H9 (cell line): Measurements from ENCODE around the gene ATP5MC3. TPM values are rescaled to one million over a fixed set of nuclear protein-coding genes. Genes with fewer than 3 reads are reported as not detected.

Experiments
- DNase-seq: peaks from one replicate; pipeline ENCODE4 v3.0.0-alpha.2; 2017
- H2AFZ ChIP-seq: one replicate; pipeline ENCODE4 v1.6.1; 2013; ENCODE audit warnings: mild to moderate bottlenecking, low read length, control low read depth, moderate library complexity
- H2AK5ac ChIP-seq: 2 replicates; pipeline ENCODE4 v1.6.1; 2013; ENCODE audit warnings: low read length, control low read depth, mixed read lengths; ENCODE audit not compliant: insufficient read length
- H2BK120ac ChIP-seq: one replicate; pipeline ENCODE4 v1.6.1; 2013; ENCODE audit warnings: low read depth, mild to moderate bottlenecking, low read length, control low read depth, inconsistent platforms; ENCODE audit not compliant: poor library complexity, severe bottlenecking
- H2BK12ac ChIP-seq: 2 replicates; pipeline ENCODE4 v1.6.1; 2013; ENCODE audit warnings: low read length, control low read depth, mixed read lengths, low read depth; ENCODE audit not compliant: insufficient read length
- H2BK15ac ChIP-seq: 2 replicates; pipeline ENCODE4 v1.6.1; 2013; ENCODE audit warnings: low read depth, low read length, control low read depth
- H2BK20ac ChIP-seq: one replicate; pipeline ENCODE4 v1.6.1; 2013; ENCODE audit warnings: low read depth, mild to moderate bottlenecking, low read length, control low read depth, inconsistent platforms; ENCODE audit not compliant: poor library complexity, severe bottlenecking
- H2BK5ac ChIP-seq: 2 replicates; pipeline ENCODE4 v1.6.1; 2013; ENCODE audit warnings: low read length, control low read depth, mixed read lengths; ENCODE audit not compliant: insufficient read length
- H3K14ac ChIP-seq: 2 replicates; pipeline ENCODE4 v1.6.1; 2013; ENCODE audit warnings: low read length, control low read depth; ENCODE audit not compliant: insufficient read depth
- H3K18ac ChIP-seq: 2 replicates; pipeline ENCODE4 v1.6.1; 2013; ENCODE audit warnings: low read depth, mild to moderate bottlenecking, mixed read lengths, low read length, control low read depth; ENCODE audit not compliant: insufficient read length
- H3K23ac ChIP-seq: 2 replicates; pipeline ENCODE4 v1.6.1; 2013; ENCODE audit warnings: low read length, control low read depth, mixed read lengths, low read depth; ENCODE audit not compliant: insufficient read length
- H3K23me2 ChIP-seq: 2 replicates; pipeline ENCODE4 v1.6.1; 2013; ENCODE audit warnings: low read depth, mild to moderate bottlenecking, mixed read lengths, low read length, control low read depth; ENCODE audit not compliant: insufficient read length, poor library complexity, severe bottlenecking
- H3K27ac ChIP-seq: 2 replicates; pipeline ENCODE4 v1.5.1; 2013; ENCODE audit warnings: low read length, control low read depth, mixed read lengths, low read depth; ENCODE audit not compliant: insufficient read length
- H3K27me3 ChIP-seq: 2 replicates; pipeline ENCODE4 v1.6.1; 2013; ENCODE audit warnings: low read length, control low read depth, inconsistent platforms; ENCODE audit not compliant: insufficient read depth
- H3K4ac ChIP-seq: 2 replicates; pipeline ENCODE4 v1.6.1; 2013; ENCODE audit warnings: low read depth, mild to moderate bottlenecking, control low read depth, inconsistent platforms, low read length, moderate library complexity
- H3K4me1 ChIP-seq: 2 replicates; pipeline ENCODE4 v1.6.1; 2013; ENCODE audit warnings: low read length, control low read depth, inconsistent platforms; ENCODE audit not compliant: insufficient read depth
- H3K4me2 ChIP-seq: 2 replicates; pipeline ENCODE4 v1.6.1; 2013; ENCODE audit warnings: low read length, control low read depth, mixed read lengths; ENCODE audit not compliant: insufficient read length, insufficient read depth
- H3K56ac ChIP-seq: 2 replicates; pipeline ENCODE4 v1.6.1; 2013; ENCODE audit warnings: low read depth, mild to moderate bottlenecking, mixed read lengths, low read length, control low read depth; ENCODE audit not compliant: insufficient read length
- H3K79me1 ChIP-seq: 2 replicates; pipeline ENCODE4 v1.6.1; 2013; ENCODE audit warnings: low read depth, mild to moderate bottlenecking, moderate library complexity, low read length, control low read depth, inconsistent platforms; ENCODE audit not compliant: insufficient read depth, poor library complexity, severe bottlenecking
- H3K79me2 ChIP-seq: 2 replicates; pipeline ENCODE4 v1.6.1; 2013; ENCODE audit warnings: low read length, control low read depth, inconsistent platforms; ENCODE audit not compliant: insufficient read depth
- H3K9ac ChIP-seq: 2 replicates; pipeline ENCODE4 v1.6.1; 2013; ENCODE audit warnings: low read length, control low read depth, mixed read lengths; ENCODE audit not compliant: insufficient read length; ENCODE audit errors: extremely low read depth
- H3K9me3 ChIP-seq: one replicate; pipeline ENCODE4 v1.6.1; 2013; ENCODE audit warnings: low read depth, low read length, inconsistent platforms; ENCODE audit not compliant: control insufficient read depth
- H3T11ph ChIP-seq: one replicate; pipeline ENCODE4 v1.6.1; 2013; ENCODE audit warnings: mild to moderate bottlenecking, low read length, control low read depth, inconsistent platforms
- H4K20me1 ChIP-seq: one replicate; pipeline ENCODE4 v1.6.1; 2013; ENCODE audit not compliant: control insufficient read depth, insufficient read length, insufficient read depth
- H4K5ac ChIP-seq: 2 replicates; pipeline ENCODE4 v1.6.1; 2013; ENCODE audit warnings: low read depth, mild to moderate bottlenecking, mixed read lengths, low read length, control low read depth; ENCODE audit not compliant: insufficient read length
- H4K8ac ChIP-seq: replicated peaks from 2 replicates; pipeline ENCODE4 v1.6.1; 2013; ENCODE audit warnings: low read length, control low read depth, mixed read lengths, low read depth; ENCODE audit not compliant: insufficient read length
- H4K91ac ChIP-seq: 2 replicates; pipeline ENCODE4 v1.6.1; 2013; ENCODE audit warnings: low read depth, mild to moderate bottlenecking, moderate library complexity, mixed read lengths, low read length, control low read depth; ENCODE audit not compliant: insufficient read length
- H3K27ac Mint-ChIP-seq, 3 experiments: 2 replicates in 2 of 3; 3 replicates in 1 of 3; pipeline ENCODE4 v1.8.0; 2020 to 2021; ENCODE audit warnings: mixed read lengths in 3 of 3, mild to moderate bottlenecking in 1 of 3, moderate library complexity in 1 of 3
- H3K27me3 Mint-ChIP-seq: 2 replicates; pipeline ENCODE4 v1.8.0; 2021; ENCODE audit warnings: low read depth, mild to moderate bottlenecking, moderate library complexity, mixed read lengths
- H3K36me3 Mint-ChIP-seq, 3 experiments: 2 replicates in 2 of 3; 3 replicates in 1 of 3; pipeline ENCODE4 v1.8.0; 2020 to 2021; ENCODE audit warnings: low read depth in 3 of 3, mixed read lengths in 3 of 3; ENCODE audit not compliant: insufficient read depth in 1 of 3
- H3K4me1 Mint-ChIP-seq, 2 experiments: 2 replicates each; pipeline ENCODE4 v1.8.0; 2020; ENCODE audit warnings: mixed read lengths in 2 of 2
- H3K4me3 Mint-ChIP-seq, 2 experiments: 2 replicates in 1 of 2; 3 replicates in 1 of 2; pipeline ENCODE4 v1.8.0; 2020 to 2021; ENCODE audit warnings: mild to moderate bottlenecking in 2 of 2, mixed read lengths in 2 of 2, moderate library complexity in 1 of 2
- H3K9me3 Mint-ChIP-seq, 2 experiments: 2 replicates in 1 of 2; 3 replicates in 1 of 2; pipeline ENCODE4 v1.8.0; 2020; ENCODE audit warnings: mild to moderate bottlenecking in 2 of 2, mixed read lengths in 2 of 2, moderate library complexity in 1 of 2
- WGBS: extraction: QIAGEN DNeasy Blood & Tissue Kit; methylation state at CpG from one replicate; pipeline ENCODE4 v1.1.7; 2013; ENCODE audit warnings: missing lambda C conversion rate, low lambda C conversion rate, mixed read lengths; ENCODE audit not compliant: insufficient read length; ENCODE audit errors: extremely low coverage; 5-methylcytosine and 5-hydroxymethylcytosine counted together
- total RNA-seq: library from RNA; stranded (reverse); gene quantifications from 2 replicates; pipeline ENCODE4 v1.2.1, GENCODE V29; 2021
- TF ChIP-seq, protein P1 (sequence below): fragments of 200-600 bp; sonication (generic); conservative IDR thresholded peaks from 3 replicates; pipeline ENCODE4 v1.8.0; 2021; ENCODE audit warnings: antibody characterized with exemption, mild to moderate bottlenecking

Gene ATP5MC3
- total RNA-seq, 1 experiment from 2014 or later: 326 TPM

GRCh38 chr2:175183674-175184073, 2.2 kb upstream of the ATP5MC3 start:
- Histone ChIP-seq H3K79me1 (no peaks in the 10 kb centered on the region), H3K9me3 (no peaks in the 10 kb centered on the region), H3K9ac (no peak overlapping the region), H3K14ac (no peak overlapping the region), H3K4me1 (no peaks in the 10 kb centered on the region), H4K8ac (no peak overlapping the region), H2BK20ac (no peak overlapping the region), H4K20me1 (no peaks in the 10 kb centered on the region), H3K4me2 (no peak overlapping the region), H3T11ph (no peak overlapping the region), H3K79me2 (peaks cover 7% of the 10 kb centered on the region; the same call in 1 of the 2 replicates), H2BK5ac (no peak overlapping the region), H4K91ac (no peak overlapping the region), H3K56ac (no peak overlapping the region), H2BK120ac (no peak overlapping the region), H2AFZ (no peak overlapping the region), H3K23me2 (no peaks in the 10 kb centered on the region), H3K27me3 (no peaks in the 10 kb centered on the region), H2BK15ac (no peak overlapping the region), H3K27ac (no peak overlapping the region), H3K18ac (no peak overlapping the region), H4K5ac (no peak overlapping the region), H2AK5ac (no peak overlapping the region), H3K4ac (no peak overlapping the region), H3K23ac (no peak overlapping the region), H2BK12ac (no peak overlapping the region)
- Mint-ChIP-seq H3K27me3 (no peaks in the 10 kb centered on the region; the same call in 1 of the 2 replicates), H3K4me1 (peaks cover 14 to 15% of the 10 kb centered on the region in 2 experiments), H3K27ac (no peak overlapping the region), H3K36me3 (peaks cover 10 to 22% (median 18%) of the 10 kb centered on the region in 3 experiments), H3K4me3 (no peak overlapping the region), H3K9me3 (no peaks in the 10 kb centered on the region)
- DNase-seq: no peak
- WGBS: no CpG with 5 or more reads among the region's 2 CpGs
- TF ChIP-seq, protein P1, sequence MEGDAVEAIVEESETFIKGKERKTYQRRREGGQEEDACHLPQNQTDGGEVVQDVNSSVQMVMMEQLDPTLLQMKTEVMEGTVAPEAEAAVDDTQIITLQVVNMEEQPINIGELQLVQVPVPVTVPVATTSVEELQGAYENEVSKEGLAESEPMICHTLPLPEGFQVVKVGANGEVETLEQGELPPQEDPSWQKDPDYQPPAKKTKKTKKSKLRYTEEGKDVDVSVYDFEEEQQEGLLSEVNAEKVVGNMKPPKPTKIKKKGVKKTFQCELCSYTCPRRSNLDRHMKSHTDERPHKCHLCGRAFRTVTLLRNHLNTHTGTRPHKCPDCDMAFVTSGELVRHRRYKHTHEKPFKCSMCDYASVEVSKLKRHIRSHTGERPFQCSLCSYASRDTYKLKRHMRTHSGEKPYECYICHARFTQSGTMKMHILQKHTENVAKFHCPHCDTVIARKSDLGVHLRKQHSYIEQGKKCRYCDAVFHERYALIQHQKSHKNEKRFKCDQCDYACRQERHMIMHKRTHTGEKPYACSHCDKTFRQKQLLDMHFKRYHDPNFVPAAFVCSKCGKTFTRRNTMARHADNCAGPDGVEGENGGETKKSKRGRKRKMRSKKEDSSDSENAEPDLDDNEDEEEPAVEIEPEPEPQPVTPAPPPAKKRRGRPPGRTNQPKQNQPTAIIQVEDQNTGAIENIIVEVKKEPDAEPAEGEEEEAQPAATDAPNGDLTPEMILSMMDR: no peak
